ENCODE data around the gene CTTN.
"Not testable (repeated sequence)": the region's sequence is repeated elsewhere in the genome, so short reads cannot be mapped to it uniquely, and the experiment has no call there.

Gene CTTN

GRCh38 chr11:70381872-70382861 lies 16.2 kb upstream of the CTTN start:
- no peak for DNase-seq (ENCODE audit: low spot score)

- DNase-seq (ENCODE audit: low spot score): no peak
Observed at GRCh38 chr11:70383664-70384565, 14.4 kb upstream of the CTTN start.

GRCh38 chr11:70384566-70385152 lies 13.7 kb upstream of the CTTN start:
- no peak for DNase-seq (ENCODE audit: low spot score)

GRCh38 chr11:70387564-70387963 lies 10.8 kb upstream of the CTTN start:
- DNase-seq (ENCODE audit: low spot score): no peak

GRCh38 chr11:70389201-70389600 lies 9.1 kb upstream of the CTTN start:
- DNase-seq (ENCODE audit: low spot score): no peak

GRCh38 chr11:70390882-70391281 lies 7.4 kb upstream of the CTTN start:
- DNase-seq (ENCODE audit: low spot score): not testable (repeated sequence)

GRCh38 chr11:70394211-70394950 lies 3.9 kb upstream of the CTTN start:
- DNase-seq (ENCODE audit: low spot score): no peak

GRCh38 chr11:70397336-70397982 lies 870 bp upstream of the CTTN start:
- DNase-seq (ENCODE audit: low spot score): peak; percentile 32

GRCh38 chr11:70398834-70399680 lies 728 bp downstream of the CTTN start:
- DNase-seq (ENCODE audit: low spot score): no peak

- peak; percentile 96 for DNase-seq (ENCODE audit: low spot score)
Observed at GRCh38 chr11:70399681-70400112, 1.4 kb downstream of the CTTN start.

- DNase-seq (ENCODE audit: low spot score): no peak
Observed at GRCh38 chr11:70400643-70401042, 2.3 kb downstream of the CTTN start.

- no peak for DNase-seq (ENCODE audit: low spot score)
Observed at GRCh38 chr11:70402016-70402415, 3.7 kb downstream of the CTTN start.

- DNase-seq (ENCODE audit: low spot score): no peak
Observed at GRCh38 chr11:70402685-70403084, 4.4 kb downstream of the CTTN start.

GRCh38 chr11:70404244-70404643 lies 5.9 kb downstream of the CTTN start:
- no peak for DNase-seq (ENCODE audit: low spot score)

- DNase-seq (ENCODE audit: low spot score): no peak
Observed at GRCh38 chr11:70405679-70406395, 7.5 kb downstream of the CTTN start.

GRCh38 chr11:70407121-70407520 lies 8.8 kb downstream of the CTTN start:
- no peak for DNase-seq (ENCODE audit: low spot score)

GRCh38 chr11:70407814-70408213 lies 9.5 kb downstream of the CTTN start:
- no peak for DNase-seq (ENCODE audit: low spot score)

- DNase-seq (ENCODE audit: low spot score): not testable (repeated sequence)
Observed at GRCh38 chr11:70408326-70408725, 10.0 kb downstream of the CTTN start.

GRCh38 chr11:70409437-70409836 lies 11.1 kb downstream of the CTTN start:
- no peak for DNase-seq (ENCODE audit: low spot score)
